GM23338 (cell line): Measurements from ENCODE around the gene IFITM10.

Source experiments
- CREB1 ChIP-seq: fragments of 250-450 bp; sonication (Bioruptor Pico); IDR thresholded peaks from 2 replicates; pipeline ENCODE4 v1.5.0; 2020; ENCODE audit warnings: low read depth, mild to moderate bottlenecking, moderate library complexity
- CTCF ChIP-seq, 2 experiments: fragments of 200-600 bp in 1 of 2; sonication (generic) in 1 of 2; conservative IDR thresholded peaks; 2 replicates each; pipeline versions ENCODE4 v1.5.1 to v1.6.1; 2016 to 2017; ENCODE audit warnings: antibody characterized with exemption in 2 of 2, low read depth in 2 of 2, mild to moderate bottlenecking in 2 of 2, moderate library complexity in 1 of 2
- ETS1 ChIP-seq: IDR thresholded peaks from 2 replicates; pipeline ENCODE4 v1.6.1; 2016; ENCODE audit warnings: antibody characterized with exemption
- EZH2 ChIP-seq: fragments of 200-600 bp; sonication (generic); IDR thresholded peaks from one replicate; pipeline ENCODE4 v1.8.0; 2017; ENCODE audit warnings: antibody characterized with exemption, mild to moderate bottlenecking, low read depth; ENCODE audit not compliant: unreplicated experiment
- EZH2phosphoT487 ChIP-seq: fragments of 200-600 bp; sonication (generic); IDR thresholded peaks from one replicate; pipeline ENCODE4 v1.8.1; 2018; ENCODE audit warnings: antibody characterized with exemption; ENCODE audit not compliant: unreplicated experiment
- JUNB ChIP-seq: IDR thresholded peaks from one replicate; pipeline ENCODE4 v1.6.1; 2016; ENCODE audit warnings: antibody characterized with exemption; ENCODE audit not compliant: unreplicated experiment
- POLR2AphosphoS5 ChIP-seq: IDR thresholded peaks from 2 replicates; pipeline ENCODE4 v1.6.1; 2016; ENCODE audit warnings: antibody characterized with exemption, low read depth
- REST ChIP-seq: IDR thresholded peaks from one replicate; pipeline ENCODE4 v1.6.1; 2018; ENCODE audit warnings: antibody characterized with exemption; ENCODE audit not compliant: unreplicated experiment
- STAT1 ChIP-seq: IDR thresholded peaks from one replicate; pipeline ENCODE4 v1.6.1; 2016; ENCODE audit warnings: antibody characterized with exemption; ENCODE audit not compliant: unreplicated experiment
- ZNF114 ChIP-seq: fragments of 250-450 bp; sonication (Bioruptor Pico); IDR thresholded peaks from 2 replicates; pipeline ENCODE4 v1.5.0; 2020; ENCODE audit warnings: mild to moderate bottlenecking, moderate library complexity
- ZNF331 ChIP-seq: fragments of 250-450 bp; sonication (Bioruptor Pico); IDR thresholded peaks from 2 replicates; pipeline ENCODE4 v1.5.0; 2020; ENCODE audit warnings: low read depth, mild to moderate bottlenecking, moderate library complexity

- no peak for TF ChIP-seq EZH2
- TF ChIP-seq CTCF (conservative IDR thresholded peaks at IDR 0.05; ENCODE audit: low read depth in 2 of 2) = no peak
- TF ChIP-seq STAT1 = no peak
- no peak for TF ChIP-seq EZH2phosphoT487
- no peak for TF ChIP-seq ZNF114
- no peak for TF ChIP-seq POLR2AphosphoS5
- TF ChIP-seq CREB1 = no peak
- no peak for TF ChIP-seq ETS1
- TF ChIP-seq JUNB = no peak
- no peak for TF ChIP-seq REST
- no peak for TF ChIP-seq ZNF331 (CRISPR knock-in tag)
Observed at GRCh38 chr11:1746511-1746931, 3.9 kb downstream of the IFITM10 start.
